Measurements from ENCODE around the gene KRT40. TPM values are rescaled to one million over a fixed set of nuclear protein-coding genes. Genes with fewer than 3 reads are reported as not detected.

KRT40 gene
- total and polyA plus RNA-seq, 2 of the 8 experiments (the other 6 are each of a cell fraction or from before 2014, with no cell fraction given), result not detected

DNA sequence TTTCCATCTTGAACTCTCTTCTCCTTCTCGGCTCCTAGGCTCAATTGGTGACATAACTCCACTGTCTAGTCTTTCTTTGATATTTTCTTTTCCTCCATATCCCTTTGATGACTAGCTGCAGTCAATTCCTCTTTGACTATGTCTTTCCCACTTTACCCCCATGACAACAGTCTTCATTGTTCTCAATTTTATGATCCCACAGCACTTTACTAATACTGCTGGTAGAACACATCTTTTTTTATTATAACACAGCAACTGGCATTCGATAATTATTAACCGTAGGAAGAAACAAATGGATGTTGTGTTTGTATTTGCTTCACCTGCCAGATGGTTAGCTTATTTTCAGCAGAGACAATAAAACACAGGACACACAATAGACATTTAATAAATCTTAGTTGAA, 8.5 kb upstream of the KRT40 start (continued):
- TF ChIP-seq, protein P1, sequence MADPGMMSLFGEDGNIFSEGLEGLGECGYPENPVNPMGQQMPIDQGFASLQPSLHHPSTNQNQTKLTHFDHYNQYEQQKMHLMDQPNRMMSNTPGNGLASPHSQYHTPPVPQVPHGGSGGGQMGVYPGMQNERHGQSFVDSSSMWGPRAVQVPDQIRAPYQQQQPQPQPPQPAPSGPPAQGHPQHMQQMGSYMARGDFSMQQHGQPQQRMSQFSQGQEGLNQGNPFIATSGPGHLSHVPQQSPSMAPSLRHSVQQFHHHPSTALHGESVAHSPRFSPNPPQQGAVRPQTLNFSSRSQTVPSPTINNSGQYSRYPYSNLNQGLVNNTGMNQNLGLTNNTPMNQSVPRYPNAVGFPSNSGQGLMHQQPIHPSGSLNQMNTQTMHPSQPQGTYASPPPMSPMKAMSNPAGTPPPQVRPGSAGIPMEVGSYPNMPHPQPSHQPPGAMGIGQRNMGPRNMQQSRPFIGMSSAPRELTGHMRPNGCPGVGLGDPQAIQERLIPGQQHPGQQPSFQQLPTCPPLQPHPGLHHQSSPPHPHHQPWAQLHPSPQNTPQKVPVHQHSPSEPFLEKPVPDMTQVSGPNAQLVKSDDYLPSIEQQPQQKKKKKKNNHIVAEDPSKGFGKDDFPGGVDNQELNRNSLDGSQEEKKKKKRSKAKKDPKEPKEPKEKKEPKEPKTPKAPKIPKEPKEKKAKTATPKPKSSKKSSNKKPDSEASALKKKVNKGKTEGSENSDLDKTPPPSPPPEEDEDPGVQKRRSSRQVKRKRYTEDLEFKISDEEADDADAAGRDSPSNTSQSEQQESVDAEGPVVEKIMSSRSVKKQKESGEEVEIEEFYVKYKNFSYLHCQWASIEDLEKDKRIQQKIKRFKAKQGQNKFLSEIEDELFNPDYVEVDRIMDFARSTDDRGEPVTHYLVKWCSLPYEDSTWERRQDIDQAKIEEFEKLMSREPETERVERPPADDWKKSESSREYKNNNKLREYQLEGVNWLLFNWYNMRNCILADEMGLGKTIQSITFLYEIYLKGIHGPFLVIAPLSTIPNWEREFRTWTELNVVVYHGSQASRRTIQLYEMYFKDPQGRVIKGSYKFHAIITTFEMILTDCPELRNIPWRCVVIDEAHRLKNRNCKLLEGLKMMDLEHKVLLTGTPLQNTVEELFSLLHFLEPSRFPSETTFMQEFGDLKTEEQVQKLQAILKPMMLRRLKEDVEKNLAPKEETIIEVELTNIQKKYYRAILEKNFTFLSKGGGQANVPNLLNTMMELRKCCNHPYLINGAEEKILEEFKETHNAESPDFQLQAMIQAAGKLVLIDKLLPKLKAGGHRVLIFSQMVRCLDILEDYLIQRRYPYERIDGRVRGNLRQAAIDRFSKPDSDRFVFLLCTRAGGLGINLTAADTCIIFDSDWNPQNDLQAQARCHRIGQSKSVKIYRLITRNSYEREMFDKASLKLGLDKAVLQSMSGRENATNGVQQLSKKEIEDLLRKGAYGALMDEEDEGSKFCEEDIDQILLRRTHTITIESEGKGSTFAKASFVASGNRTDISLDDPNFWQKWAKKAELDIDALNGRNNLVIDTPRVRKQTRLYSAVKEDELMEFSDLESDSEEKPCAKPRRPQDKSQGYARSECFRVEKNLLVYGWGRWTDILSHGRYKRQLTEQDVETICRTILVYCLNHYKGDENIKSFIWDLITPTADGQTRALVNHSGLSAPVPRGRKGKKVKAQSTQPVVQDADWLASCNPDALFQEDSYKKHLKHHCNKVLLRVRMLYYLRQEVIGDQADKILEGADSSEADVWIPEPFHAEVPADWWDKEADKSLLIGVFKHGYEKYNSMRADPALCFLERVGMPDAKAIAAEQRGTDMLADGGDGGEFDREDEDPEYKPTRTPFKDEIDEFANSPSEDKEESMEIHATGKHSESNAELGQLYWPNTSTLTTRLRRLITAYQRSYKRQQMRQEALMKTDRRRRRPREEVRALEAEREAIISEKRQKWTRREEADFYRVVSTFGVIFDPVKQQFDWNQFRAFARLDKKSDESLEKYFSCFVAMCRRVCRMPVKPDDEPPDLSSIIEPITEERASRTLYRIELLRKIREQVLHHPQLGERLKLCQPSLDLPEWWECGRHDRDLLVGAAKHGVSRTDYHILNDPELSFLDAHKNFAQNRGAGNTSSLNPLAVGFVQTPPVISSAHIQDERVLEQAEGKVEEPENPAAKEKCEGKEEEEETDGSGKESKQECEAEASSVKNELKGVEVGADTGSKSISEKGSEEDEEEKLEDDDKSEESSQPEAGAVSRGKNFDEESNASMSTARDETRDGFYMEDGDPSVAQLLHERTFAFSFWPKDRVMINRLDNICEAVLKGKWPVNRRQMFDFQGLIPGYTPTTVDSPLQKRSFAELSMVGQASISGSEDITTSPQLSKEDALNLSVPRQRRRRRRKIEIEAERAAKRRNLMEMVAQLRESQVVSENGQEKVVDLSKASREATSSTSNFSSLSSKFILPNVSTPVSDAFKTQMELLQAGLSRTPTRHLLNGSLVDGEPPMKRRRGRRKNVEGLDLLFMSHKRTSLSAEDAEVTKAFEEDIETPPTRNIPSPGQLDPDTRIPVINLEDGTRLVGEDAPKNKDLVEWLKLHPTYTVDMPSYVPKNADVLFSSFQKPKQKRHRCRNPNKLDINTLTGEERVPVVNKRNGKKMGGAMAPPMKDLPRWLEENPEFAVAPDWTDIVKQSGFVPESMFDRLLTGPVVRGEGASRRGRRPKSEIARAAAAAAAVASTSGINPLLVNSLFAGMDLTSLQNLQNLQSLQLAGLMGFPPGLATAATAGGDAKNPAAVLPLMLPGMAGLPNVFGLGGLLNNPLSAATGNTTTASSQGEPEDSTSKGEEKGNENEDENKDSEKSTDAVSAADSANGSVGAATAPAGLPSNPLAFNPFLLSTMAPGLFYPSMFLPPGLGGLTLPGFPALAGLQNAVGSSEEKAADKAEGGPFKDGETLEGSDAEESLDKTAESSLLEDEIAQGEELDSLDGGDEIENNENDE (IDR thresholded peaks at IDR 0.05; ENCODE audit: insufficient replicate concordance, low read length), result no peak
- TF ChIP-seq MAX (IDR thresholded peaks at IDR 0.05) (no peak), ASH2L (IDR thresholded peaks at IDR 0.05; ENCODE audit: low read length) (no peak), HDAC6 (IDR thresholded peaks at IDR 0.05; ENCODE audit: low read depth, low read length) (no peak), EZH2 (IDR thresholded peaks at IDR 0.05; ENCODE audit: low read depth, low read length, severe bottlenecking) (no peak), SIN3A (conservative IDR thresholded peaks at IDR 0.05 in 1 of 2, IDR thresholded peaks at IDR 0.05 in 1 of 2; ENCODE audit: low read depth in 1 of 2, low read length in 2 of 2) (no peak), RBBP5 (IDR thresholded peaks at IDR 0.05; ENCODE audit: borderline replicate concordance, low read depth, low read length) (no peak), RFX5 (IDR thresholded peaks at IDR 0.05; ENCODE audit: borderline replicate concordance, low read depth, low read length) (no peak), TBP (IDR thresholded peaks at IDR 0.05; ENCODE audit: low read depth, low read length) (no peak), BCL11A (IDR thresholded peaks at IDR 0.05; ENCODE audit: low read depth in 2 of 2, low read length in 2 of 2) (no peak), CREB1 (IDR thresholded peaks at IDR 0.05) (no peak)

Data from H1 (cell line).